ENCODE results near the gene SMIM29.

- TF ChIP-seq JUN (IDR thresholded peaks at IDR 0.05; ENCODE audit: borderline replicate concordance, insufficient read depth, insufficient read length, low read depth) (no peak), CTCF (IDR thresholded peaks at IDR 0.05; ENCODE audit: extremely low read depth in 1 of 2, insufficient read depth in 1 of 2, low read depth in 1 of 2, low read length in 2 of 2) (no peak), POLR2AphosphoS5 (IDR thresholded peaks at IDR 0.05; ENCODE audit: insufficient read depth, low read depth, low read length) (no peak), POLR2A (IDR thresholded peaks at IDR 0.05; ENCODE audit: low read depth, low read length) (no peak), GATA2 (IDR thresholded peaks at IDR 0.05; ENCODE audit: insufficient read depth, insufficient read length, low read depth, low read length) (no peak), MYC (IDR thresholded peaks at IDR 0.05; ENCODE audit: low read depth, low read length) (no peak), EZH2 (IDR thresholded peaks at IDR 0.05; ENCODE audit: borderline replicate concordance, low read depth, low read length, severe bottlenecking) (no peak), FOS (IDR thresholded peaks at IDR 0.05; ENCODE audit: borderline replicate concordance, insufficient read depth, low read length) (no peak), MAX (IDR thresholded peaks at IDR 0.05; ENCODE audit: insufficient read depth, insufficient read length) (no peak)
These were observed 15.9 kb downstream of the SMIM29 start for GRCh38 chr6:34232901-34233300.
